Endothelial cell of umbilical vein (primary cell): ENCODE data around the gene PTPMT1. TPM values are rescaled to one million over a fixed set of nuclear protein-coding genes. Genes with fewer than 3 reads are reported as not detected.

ENCODE experiments used
- BruUV-seq: library from RNA; stranded (reverse); fragments of 400-500 nt; replicated peaks from 2 replicates; lab custom pipeline; 2021; lab: Mats Ljungman, UMichigan
- CTCF ChIA-PET: fragments of 300-600, 350-600 bp; sonication (Branson Sonifier 250); formaldehyde crosslinking; loops from one replicate; lab custom pipeline; 2021; ENCODE audit warnings: antibody characterized with exemption, inconsistent platforms; lab: Charles Lee
- POLR2A ChIA-PET: fragments of 300-600, 350-600 bp; sonication (Branson Sonifier 250); formaldehyde crosslinking; loops from one replicate; lab custom pipeline; 2021; ENCODE audit warnings: antibody characterized with exemption, inconsistent platforms; lab: Charles Lee
- DNase-seq: peaks from one replicate; pipeline ENCODE4 v3.0.0-alpha.2; 2011; ENCODE audit warnings: low read depth, low spot score
- FAIRE-seq: peaks from 2 replicates; lab custom pipeline; 2011; peaks lifted over from hg19 to GRCh38; lab: Jason Lieb, UNC
- H2AFZ ChIP-seq: 2 replicates; pipeline ENCODE4 v1.6.0; 2012; ENCODE audit warnings: low read depth, low read length, control low read depth, inconsistent platforms
- H3K27ac ChIP-seq: 2 replicates; pipeline ENCODE4 v1.5.1; 2011; ENCODE audit warnings: low read depth, mild to moderate bottlenecking, control low read depth, low read length, moderate library complexity; ENCODE audit not compliant: insufficient read depth
- H3K27me3 ChIP-seq, 2 experiments: 2 replicates each; pipeline versions ENCODE4 v1.6.0 to v1.6.1; 2011; ENCODE audit warnings: low read length in 2 of 2, mixed read lengths in 1 of 2; ENCODE audit not compliant: control insufficient read depth in 2 of 2, insufficient read depth in 2 of 2
- H3K36me3 ChIP-seq, 2 experiments: 2 replicates in 1 of 2; 3 replicates in 1 of 2; pipeline ENCODE4 v1.5.1; 2011; ENCODE audit warnings: low read length in 2 of 2, mild to moderate bottlenecking in 1 of 2, moderate library complexity in 1 of 2; ENCODE audit not compliant: control insufficient read depth in 2 of 2, insufficient read depth in 2 of 2; ENCODE audit errors: extremely low read depth in 1 of 2
- H3K4me1 ChIP-seq: 3 replicates; pipeline ENCODE4 v1.5.1; 2011; ENCODE audit warnings: mild to moderate bottlenecking, low read length; ENCODE audit not compliant: control insufficient read depth, insufficient read depth; ENCODE audit errors: extremely low read depth
- H3K4me2 ChIP-seq: 2 replicates; pipeline ENCODE4 v1.6.1; 2011; ENCODE audit warnings: low read length, control low read depth, mixed read lengths; ENCODE audit not compliant: insufficient read depth
- H3K4me3 ChIP-seq, 3 experiments: fragments of 200-600 bp in 1 of 3; sonication (generic), shearing (Covaris generic) in 1 of 3; replicated peaks in 1 of 3; 2 replicates each; pipeline ENCODE4 v1.5.1; 2011 to 2016; ENCODE audit warnings: control low read depth in 3 of 3, low read length in 3 of 3, mild to moderate bottlenecking in 2 of 3, inconsistent platforms in 1 of 3, low read depth in 1 of 3, moderate library complexity in 1 of 3; ENCODE audit not compliant: insufficient read depth in 1 of 3
- H3K79me2 ChIP-seq: 2 replicates; pipeline ENCODE4 v1.6.0; 2012; ENCODE audit warnings: low read length, inconsistent platforms; ENCODE audit not compliant: control insufficient read depth, insufficient read depth
- H3K9ac ChIP-seq: replicated peaks from 2 replicates; pipeline ENCODE3; 2011; ENCODE audit warnings: low read length, control low read depth; ENCODE audit not compliant: insufficient read depth; ENCODE audit errors: extremely low read depth
- H3K9me1 ChIP-seq: replicated peaks from 3 replicates; pipeline ENCODE4 v1.6.0; 2011; ENCODE audit warnings: mild to moderate bottlenecking, low read length; ENCODE audit not compliant: control insufficient read depth, insufficient read depth; ENCODE audit errors: extremely low read depth
- H3K9me3 ChIP-seq: replicated peaks from 2 replicates; pipeline ENCODE4 v1.5.1; 2012; ENCODE audit warnings: low read length, inconsistent platforms; ENCODE audit not compliant: control insufficient read depth, insufficient read depth
- H4K20me1 ChIP-seq: replicated peaks from 2 replicates; pipeline ENCODE3; 2011; ENCODE audit warnings: mild to moderate bottlenecking, low read length; ENCODE audit not compliant: control insufficient read depth, insufficient read depth; ENCODE audit errors: extremely low read depth
- CTCF ChIP-seq, 2 donors: IDR thresholded peaks; 1 replicate in 1 of 2; 2 replicates in 1 of 2; pipeline ENCODE4 v1.5.1; 2011; ENCODE audit warnings: low read length in 2 of 2, mild to moderate bottlenecking in 2 of 2, moderate library complexity in 2 of 2, control low read depth in 1 of 2, inconsistent platforms in 1 of 2, low read depth in 1 of 2; ENCODE audit not compliant: insufficient read depth in 1 of 2; ENCODE audit errors: extremely low read depth in 1 of 2
- EZH2 ChIP-seq: IDR thresholded peaks from 2 replicates; pipeline ENCODE4 v1.6.1; 2012; ENCODE audit warnings: borderline replicate concordance, low read depth, mild to moderate bottlenecking, moderate library complexity, low read length, inconsistent platforms; ENCODE audit not compliant: severe bottlenecking
- FOS ChIP-seq: IDR thresholded peaks from 2 replicates; pipeline ENCODE4 v1.6.1; 2011; ENCODE audit warnings: mild to moderate bottlenecking, low read length, moderate library complexity, borderline replicate concordance; ENCODE audit not compliant: insufficient read depth
- GATA2 ChIP-seq: IDR thresholded peaks from 2 replicates; pipeline ENCODE4 v1.7.0; 2011; ENCODE audit warnings: low read depth, mild to moderate bottlenecking, moderate library complexity, mixed read lengths, low read length; ENCODE audit not compliant: insufficient read length, insufficient read depth
- JUN ChIP-seq: IDR thresholded peaks from 2 replicates; pipeline ENCODE4 v1.6.1; 2011; ENCODE audit warnings: borderline replicate concordance, low read depth; ENCODE audit not compliant: insufficient read length, insufficient read depth
- MAX ChIP-seq: IDR thresholded peaks from 2 replicates; pipeline ENCODE4 v1.6.1; 2011; ENCODE audit not compliant: insufficient read depth, insufficient read length
- MYC ChIP-seq: IDR thresholded peaks from one replicate; pipeline ENCODE4 v1.6.1; 2011; ENCODE audit warnings: mild to moderate bottlenecking, low read depth, low read length
- POLR2A ChIP-seq: IDR thresholded peaks from 2 replicates; pipeline ENCODE4 v1.6.1; 2012; ENCODE audit warnings: low read depth, mild to moderate bottlenecking, control low read depth, low read length
- POLR2AphosphoS5 ChIP-seq: IDR thresholded peaks from 2 replicates; pipeline ENCODE4 v1.6.1; 2012; ENCODE audit warnings: low read depth, mild to moderate bottlenecking, control low read depth, low read length, moderate library complexity; ENCODE audit not compliant: insufficient read depth
- dilution Hi-C: fragments of 300-500 bp; cut with MboI; formaldehyde crosslinking; loops from one replicate; pipeline ENCODE4 v1.15.0; 2019; ENCODE audit warnings: low sequenced_read_pairs; ENCODE audit not compliant: extremely low pct_ligation_motif_present
- intact Hi-C: fragments of 100-400 bp; cut with micrococcal nuclease; formaldehyde crosslinking; loops from one replicate; pipeline ENCODE4 v1.10.0; 2022
- polyA plus RNA-seq, 4 experiments: library from polyadenylated mRNA; depleted of rRNA in 3 of 4; stranded (reverse) in 3 of 4; unstranded in 1 of 4; fragments of >200 nt; gene quantifications; 2 replicates each; pipeline versions ENCODE4 v1.2.1 to v1.2.3, GENCODE V29; 2011 to 2012; ENCODE audit warnings: missing spikeins in 1 of 4
- total RNA-seq: library from RNA; stranded (reverse); gene quantifications from 2 replicates; pipeline ENCODE4 v1.2.3, GENCODE V29; 2021

The PTPMT1 gene
- total and polyA plus RNA-seq, 2 donors (not counting 3 experiments of a cell fraction or from before 2014, with no cell fraction given): 44.6 to 83.1 TPM

GRCh38 chr11:47516155-47516554 is 49.2 kb upstream of the PTPMT1 start:
- CTCF ChIA-PET: interaction anchor here (0.7 to 1.6 kb wide), 4 partner anchors 23 to 61 kb away, joined by 3 to 7 read pairs (median 4); no protein-coding TSS in a partner anchor
- BruUV-seq: no TSS peak

More at GRCh38 chr11:47516155-47516554, 49.2 kb upstream of the PTPMT1 start:
- DNase-seq (no peak), FAIRE-seq (no peak)
- Histone ChIP-seq H3K9ac (no peak overlapping the region), H3K79me2 (peaks cover 93% of the 10 kb centered on the region), H3K27me3 (no peaks in the 10 kb centered on the region), H3K9me1 (no peaks in the 10 kb centered on the region), H3K9me3 (no peaks in the 10 kb centered on the region), H3K4me2 (no peak overlapping the region), H2AFZ (no peak overlapping the region), H4K20me1 (no peaks in the 10 kb centered on the region), H3K27ac (no peak overlapping the region), H3K4me3 (no peak overlapping the region), H3K36me3 (no peaks in the 10 kb centered on the region), H3K4me1 (peaks cover 26% of the 10 kb centered on the region)
- intact Hi-C loops: no loop called here
- dilution Hi-C loops: no loop called here
- POLR2A ChIA-PET: interaction anchor here (1.2 kb wide), 1 partner anchor 8 kb away, joined by 3 read pairs; no protein-coding TSS in a partner anchor
- TF ChIP-seq EZH2: no peak
- TF ChIP-seq CTCF (IDR thresholded peaks at IDR 0.05; ENCODE audit: extremely low read depth in 1 of 2, insufficient read depth in 1 of 2, low read depth in 1 of 2, low read length in 2 of 2): no peak
- TF ChIP-seq FOS: no peak
- no peak for TF ChIP-seq MYC
- TF ChIP-seq JUN: no peak
- no peak for TF ChIP-seq MAX
- no peak for TF ChIP-seq POLR2A
- no peak for TF ChIP-seq GATA2
- no peak for TF ChIP-seq POLR2AphosphoS5
